OCI-LY3 (cell line): Measurements from ENCODE around the gene MYO5A.

Experiments used
- H2AFZ ChIP-seq: fragments of 200-600, 300-600 bp; shearing (Covaris generic); 2 replicates; pipeline ENCODE4 v1.6.0; 2014; ENCODE audit warnings: antibody characterized with exemption, low read depth, low read length
- H3K27ac ChIP-seq: fragments of 200-600, 300-600 bp; sonication (generic); 2 replicates; pipeline ENCODE4 v1.5.1; 2014; ENCODE audit warnings: mild to moderate bottlenecking, low read length, moderate library complexity, mixed read lengths
- H3K27me3 ChIP-seq: fragments of 200-600, 300-600 bp; sonication (generic); 2 replicates; pipeline ENCODE4 v1.6.1; 2014; ENCODE audit warnings: low read depth, low read length, mixed read lengths
- H3K36me3 ChIP-seq: fragments of 200-600, 300-600 bp; sonication (generic); replicated peaks from 2 replicates; pipeline ENCODE3; 2014; ENCODE audit warnings: low read depth, low read length, mixed read lengths
- H3K4me1 ChIP-seq: fragments of 300-600, 200-600 bp; sonication (generic); 2 replicates; pipeline ENCODE4 v1.6.1; 2014; ENCODE audit warnings: low read length, mixed read lengths
- H3K4me2 ChIP-seq: fragments of 200-600, 300-600 bp; sonication (generic); 2 replicates; pipeline ENCODE4 v1.6.1; 2014; ENCODE audit warnings: low read length, mixed read lengths
- H3K4me3 ChIP-seq: fragments of 300-600, 200-600 bp; sonication (generic); 2 replicates; pipeline ENCODE4 v1.5.1; 2014; ENCODE audit warnings: antibody characterized with exemption, mild to moderate bottlenecking, low read length, moderate library complexity
- H3K79me2 ChIP-seq: fragments of 300-600, 200-600 bp; shearing (Covaris generic); 2 replicates; pipeline ENCODE4 v1.6.1; 2014; ENCODE audit warnings: mild to moderate bottlenecking, low read length, mixed read lengths
- H3K9ac ChIP-seq: fragments of 300-600, 200-600 bp; shearing (Covaris generic); 2 replicates; pipeline ENCODE4 v1.6.0; 2014; ENCODE audit warnings: mild to moderate bottlenecking, low read length, moderate library complexity
- H3K9me3 ChIP-seq: fragments of 200-600, 300-600 bp; shearing (Covaris generic); 2 replicates; pipeline ENCODE4 v1.6.1; 2014; ENCODE audit warnings: low read length, mixed read lengths; ENCODE audit not compliant: insufficient read depth
- H4K20me1 ChIP-seq: fragments of 200-600, 300-600 bp; sonication (generic); 2 replicates; pipeline ENCODE4 v1.6.1; 2016; ENCODE audit warnings: low read length, mixed read lengths; ENCODE audit not compliant: insufficient read depth
- EZH2phosphoT487 ChIP-seq: fragments of 200-600 bp; shearing (Covaris generic); IDR thresholded peaks from 2 replicates; pipeline ENCODE4 v1.6.1; 2018; ENCODE audit warnings: antibody characterized with exemption, mixed run types, low read depth
- TF ChIP-seq, protein P1 (sequence below): fragments of 200-600, 300-600 bp; sonication (generic); IDR thresholded peaks from 2 replicates; pipeline ENCODE4 v1.5.1; 2014; ENCODE audit warnings: antibody characterized with exemption, low read length, low read depth

MYO5A gene

DNA sequence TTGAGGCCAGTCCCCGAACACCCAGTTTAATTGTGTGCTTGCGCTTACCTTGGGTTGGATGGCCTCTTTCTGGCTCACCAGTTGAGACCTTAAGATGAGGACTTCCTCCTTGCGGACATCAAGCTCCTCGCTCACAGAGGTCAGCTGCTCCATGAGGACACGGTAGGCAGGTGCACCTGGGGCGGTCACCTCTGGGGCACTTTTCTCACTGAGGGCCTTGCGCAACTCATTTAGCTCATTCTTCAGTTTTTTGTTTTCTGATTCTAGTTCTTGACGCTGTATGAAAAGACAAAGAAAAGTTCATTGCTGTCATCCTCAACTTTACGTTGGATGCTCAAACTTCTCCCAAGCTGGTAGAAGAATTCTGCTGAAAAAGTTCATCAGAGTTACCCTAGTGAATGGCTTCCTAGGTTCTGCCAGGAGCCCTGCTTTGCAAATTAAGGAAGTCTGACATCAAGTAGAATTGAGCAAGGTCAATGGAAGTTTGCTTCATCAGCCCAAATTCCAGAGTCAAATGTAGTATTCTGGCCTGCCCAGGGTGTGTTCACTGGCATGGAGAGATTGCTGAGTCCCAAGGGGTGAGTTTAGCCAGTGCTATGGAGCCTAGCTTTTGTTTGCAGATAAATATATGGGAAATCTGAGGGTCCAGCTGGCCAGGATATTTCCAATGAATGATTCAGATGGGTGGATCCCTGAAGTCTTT lies 177.3 kb downstream of the MYO5A start:
- no peak overlapping the region for H3K9ac ChIP-seq
- peaks cover 38% of the 10 kb centered on the region for H3K36me3 ChIP-seq
- no peak overlapping the region for H3K4me3 ChIP-seq
- H3K9me3 ChIP-seq: no peaks in the 10 kb centered on the region
- no peak overlapping the region for H3K27ac ChIP-seq
- no peaks in the 10 kb centered on the region for H3K79me2 ChIP-seq
- no peaks in the 10 kb centered on the region for H4K20me1 ChIP-seq
- H3K27me3 ChIP-seq: no peaks in the 10 kb centered on the region
- H3K4me1 ChIP-seq: no peaks in the 10 kb centered on the region
- H3K4me2 ChIP-seq: no peak overlapping the region
- TF ChIP-seq, protein P1, sequence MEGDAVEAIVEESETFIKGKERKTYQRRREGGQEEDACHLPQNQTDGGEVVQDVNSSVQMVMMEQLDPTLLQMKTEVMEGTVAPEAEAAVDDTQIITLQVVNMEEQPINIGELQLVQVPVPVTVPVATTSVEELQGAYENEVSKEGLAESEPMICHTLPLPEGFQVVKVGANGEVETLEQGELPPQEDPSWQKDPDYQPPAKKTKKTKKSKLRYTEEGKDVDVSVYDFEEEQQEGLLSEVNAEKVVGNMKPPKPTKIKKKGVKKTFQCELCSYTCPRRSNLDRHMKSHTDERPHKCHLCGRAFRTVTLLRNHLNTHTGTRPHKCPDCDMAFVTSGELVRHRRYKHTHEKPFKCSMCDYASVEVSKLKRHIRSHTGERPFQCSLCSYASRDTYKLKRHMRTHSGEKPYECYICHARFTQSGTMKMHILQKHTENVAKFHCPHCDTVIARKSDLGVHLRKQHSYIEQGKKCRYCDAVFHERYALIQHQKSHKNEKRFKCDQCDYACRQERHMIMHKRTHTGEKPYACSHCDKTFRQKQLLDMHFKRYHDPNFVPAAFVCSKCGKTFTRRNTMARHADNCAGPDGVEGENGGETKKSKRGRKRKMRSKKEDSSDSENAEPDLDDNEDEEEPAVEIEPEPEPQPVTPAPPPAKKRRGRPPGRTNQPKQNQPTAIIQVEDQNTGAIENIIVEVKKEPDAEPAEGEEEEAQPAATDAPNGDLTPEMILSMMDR: no peak
- TF ChIP-seq EZH2phosphoT487: no peak
- no peak overlapping the region for H2AFZ ChIP-seq

DNA sequence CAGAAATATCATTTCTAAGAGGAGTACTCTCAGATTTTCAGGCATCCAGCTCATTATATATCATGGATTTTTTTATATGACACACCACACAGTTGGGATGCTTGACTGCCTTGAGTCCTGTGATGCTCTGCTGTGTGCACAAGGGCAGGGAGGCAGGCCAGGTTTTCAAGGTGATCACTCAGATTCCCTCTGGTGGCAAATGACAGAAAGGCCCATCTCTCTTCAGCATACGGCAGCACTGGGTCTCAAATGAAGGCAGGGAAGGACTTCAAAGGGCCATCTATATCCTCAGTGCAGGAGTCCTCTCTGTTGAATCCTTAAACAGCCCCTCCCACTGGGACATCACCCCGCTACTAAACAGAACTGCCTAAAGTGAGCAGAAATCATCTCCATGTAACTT lies 178.3 kb downstream of the MYO5A start:
- Histone ChIP-seq H3K4me3 (no peak overlapping the region), H3K27me3 (no peaks in the 10 kb centered on the region), H2AFZ (no peak overlapping the region), H3K4me1 (no peaks in the 10 kb centered on the region), H3K4me2 (no peak overlapping the region), H3K27ac (no peak overlapping the region), H3K9ac (no peak overlapping the region), H3K9me3 (no peaks in the 10 kb centered on the region), H4K20me1 (no peaks in the 10 kb centered on the region), H3K36me3 (peaks cover 43% of the 10 kb centered on the region), H3K79me2 (no peaks in the 10 kb centered on the region)
- TF ChIP-seq EZH2phosphoT487: no peak

DNA sequence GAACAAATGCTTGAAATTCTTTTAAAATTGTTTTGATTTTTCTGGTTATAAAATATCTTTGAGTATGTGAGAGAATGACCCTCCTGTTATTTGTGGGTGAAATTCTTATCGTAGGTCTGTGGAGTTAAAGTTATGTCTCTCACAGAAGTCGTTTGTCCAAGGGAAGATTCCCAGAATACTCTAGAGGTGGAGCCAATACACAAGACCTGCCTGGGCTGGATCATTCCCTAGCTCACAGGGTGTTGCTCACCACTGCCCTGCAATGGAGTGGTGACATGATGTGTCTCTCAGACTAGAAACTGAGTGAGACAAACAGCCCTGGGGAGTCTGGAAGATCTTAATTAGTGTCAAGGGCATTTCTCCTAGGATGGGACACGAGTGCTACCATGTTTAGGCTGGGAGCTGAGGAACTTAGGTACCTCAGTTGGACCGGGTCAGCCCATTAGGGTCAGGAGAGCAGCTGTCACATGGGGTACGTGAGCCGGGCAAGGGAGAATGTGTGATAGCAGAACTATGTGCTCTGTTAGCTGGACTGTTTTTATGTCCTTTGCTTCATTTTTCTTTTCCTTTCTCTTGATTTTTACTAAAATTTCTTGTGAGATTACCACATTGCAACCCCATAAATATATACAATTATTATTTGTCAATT lies 179.5 kb downstream of the MYO5A start:
- H3K4me2 ChIP-seq: no peak overlapping the region
- H3K9ac ChIP-seq: no peak overlapping the region
- no peaks in the 10 kb centered on the region for H3K79me2 ChIP-seq
- H4K20me1 ChIP-seq: no peaks in the 10 kb centered on the region
- no peak overlapping the region for H3K27ac ChIP-seq
- H3K4me1 ChIP-seq: no peaks in the 10 kb centered on the region
- H3K4me3 ChIP-seq: no peak overlapping the region
- peaks cover 42% of the 10 kb centered on the region for H3K36me3 ChIP-seq
- H3K9me3 ChIP-seq: no peaks in the 10 kb centered on the region
- no peak overlapping the region for H2AFZ ChIP-seq
- H3K27me3 ChIP-seq: no peaks in the 10 kb centered on the region
- TF ChIP-seq EZH2phosphoT487: no peak
- TF ChIP-seq, protein P1: no peak

DNA sequence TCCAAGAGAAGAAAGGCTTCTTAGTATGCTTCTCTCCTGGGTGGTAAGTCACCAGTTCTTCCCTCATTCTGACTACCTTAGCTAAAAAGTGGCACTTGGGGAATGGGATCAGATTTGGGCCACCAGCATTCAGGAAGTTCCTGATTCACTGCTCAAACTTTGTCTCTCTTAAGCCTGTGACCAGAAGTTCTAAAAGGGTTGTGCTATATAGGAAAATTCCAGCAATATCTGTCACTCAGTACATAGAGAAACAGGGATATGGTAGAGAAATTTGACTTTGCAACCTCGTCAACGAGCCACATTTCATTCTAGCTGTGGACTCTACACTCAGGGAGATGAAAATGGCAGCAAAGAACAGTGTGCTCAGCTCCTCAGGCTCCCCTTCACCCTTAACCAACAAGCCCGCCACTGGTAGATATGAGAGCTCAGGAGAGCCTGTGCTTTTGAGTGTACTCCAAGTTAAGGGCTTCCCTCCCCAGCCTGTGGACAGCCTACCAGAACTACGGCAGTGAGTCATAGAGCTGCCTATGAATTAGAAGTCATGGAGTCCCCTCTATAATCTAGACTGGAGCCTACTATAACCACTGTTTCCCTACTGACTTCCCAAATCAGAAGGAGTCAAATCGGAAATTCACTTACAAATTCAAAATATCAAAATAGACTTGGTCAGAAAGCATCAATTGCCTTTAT lies 180.5 kb downstream of the MYO5A start:
- Histone ChIP-seq H3K9me3 (no peaks in the 10 kb centered on the region), H3K27ac (no peak overlapping the region), H3K27me3 (no peaks in the 10 kb centered on the region), H3K9ac (no peak overlapping the region), H3K4me1 (no peaks in the 10 kb centered on the region), H3K79me2 (no peaks in the 10 kb centered on the region), H4K20me1 (no peaks in the 10 kb centered on the region), H3K36me3 (peaks cover 34% of the 10 kb centered on the region), H3K4me3 (no peak overlapping the region), H3K4me2 (no peak overlapping the region), H2AFZ (no peak overlapping the region)
- TF ChIP-seq EZH2phosphoT487: no peak
- TF ChIP-seq, protein P1: no peak
